SK-N-MC (cell line): ENCODE data around the gene CDH4.

Experiments
- DNase-seq: peaks from one replicate; pipeline ENCODE4 v3.0.0-alpha.2; 2011; ENCODE audit warnings: low read depth, low spot score
- H3K27ac ChIP-seq: fragments of 200-600 bp; sonication (generic); 2 replicates; pipeline ENCODE4 v1.5.1; 2016; ENCODE audit warnings: mixed run types
- H3K36me3 ChIP-seq: fragments of 200-600 bp; sonication (generic); 2 replicates; pipeline ENCODE4 v1.6.1; 2017; ENCODE audit warnings: antibody characterized with exemption, low read length, mixed read lengths; ENCODE audit not compliant: insufficient read depth
- H3K4me3 ChIP-seq: fragments of 200-600 bp; sonication (generic); 2 replicates; pipeline ENCODE4 v1.5.1; 2016
- H3K9ac ChIP-seq: fragments of 200-600 bp; sonication (generic); 2 replicates; pipeline ENCODE4 v1.8.0; 2017; ENCODE audit warnings: mixed run types, mixed read lengths; ENCODE audit not compliant: insufficient read length
- H3K9me3 ChIP-seq: fragments of 200-600 bp; sonication (generic); 2 replicates; pipeline ENCODE4 v1.6.1; 2017; ENCODE audit warnings: low read depth, mild to moderate bottlenecking, antibody characterized with exemption, low read length, moderate library complexity, mixed read lengths
- EZH2 ChIP-seq: fragments of 200-600 bp; sonication (generic); IDR thresholded peaks from one replicate; pipeline ENCODE4 v1.6.1; 2017; ENCODE audit warnings: antibody characterized with exemption
- FOXP2 ChIP-seq: optimal IDR thresholded peaks from 2 replicates; pipeline ENCODE3; 2011; ENCODE audit warnings: mild to moderate bottlenecking, moderate library complexity; ENCODE audit not compliant: insufficient read depth; ENCODE audit errors: extremely low read length, control extremely low read depth
- POLR2AphosphoS5 ChIP-seq: IDR thresholded peaks from 2 replicates; pipeline ENCODE4 v1.6.1; 2012; ENCODE audit warnings: mild to moderate bottlenecking, low read depth, low read length, borderline replicate concordance

Gene CDH4

GRCh38 chr20:61246269-61246668, 5.8 kb upstream of the CDH4 start:
- no peak for DNase-seq
- Histone ChIP-seq H3K9ac (no peak overlapping the region), H3K36me3 (no peaks in the 10 kb centered on the region), H3K9me3 (no peaks in the 10 kb centered on the region), H3K4me3 (no peak overlapping the region), H3K27ac (no peak overlapping the region)
- no peak for TF ChIP-seq POLR2AphosphoS5
- no peak for TF ChIP-seq EZH2
- no peak for TF ChIP-seq FOXP2

DNA sequence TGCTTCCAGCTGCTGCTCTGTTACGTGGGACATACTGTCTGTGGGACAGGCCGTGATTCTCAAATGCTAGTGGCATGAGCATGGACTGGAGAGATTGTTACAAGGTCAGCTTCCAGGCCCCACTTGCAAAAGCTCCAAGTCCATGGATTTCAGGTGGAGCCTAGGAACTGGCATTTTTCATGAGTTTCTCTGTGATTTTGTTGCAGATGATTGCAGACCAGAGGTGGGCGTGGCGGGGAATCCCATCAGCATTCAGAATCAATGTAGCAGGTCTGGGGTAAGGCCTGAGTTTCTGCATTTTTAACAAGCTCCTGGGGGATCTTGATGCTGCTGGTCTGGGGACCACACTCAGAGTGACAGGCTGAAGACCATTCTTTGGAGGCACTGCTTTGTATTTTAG, 2.4 kb upstream of the CDH4 start:
- Histone ChIP-seq H3K36me3 (no peaks in the 10 kb centered on the region), H3K9ac (no peak overlapping the region), H3K4me3 (no peak overlapping the region), H3K9me3 (no peaks in the 10 kb centered on the region), H3K27ac (no peak overlapping the region)
- DNase-seq = no peak
- TF ChIP-seq FOXP2 (no peak), EZH2 (no peak), POLR2AphosphoS5 (no peak)

- no peak for TF ChIP-seq POLR2AphosphoS5
- no peak for TF ChIP-seq FOXP2
- TF ChIP-seq EZH2 = no peak
- Histone ChIP-seq H3K4me3 (peak overlapping the region; percentile 79), H3K9me3 (no peaks in the 10 kb centered on the region), H3K9ac (peak overlapping the region; percentile 60), H3K36me3 (no peaks in the 10 kb centered on the region), H3K27ac (no peak overlapping the region)
- DNase-seq = no peak
Measured at GRCh38 chr20:61252601-61253263, 671 bp downstream of the CDH4 start.

DNA sequence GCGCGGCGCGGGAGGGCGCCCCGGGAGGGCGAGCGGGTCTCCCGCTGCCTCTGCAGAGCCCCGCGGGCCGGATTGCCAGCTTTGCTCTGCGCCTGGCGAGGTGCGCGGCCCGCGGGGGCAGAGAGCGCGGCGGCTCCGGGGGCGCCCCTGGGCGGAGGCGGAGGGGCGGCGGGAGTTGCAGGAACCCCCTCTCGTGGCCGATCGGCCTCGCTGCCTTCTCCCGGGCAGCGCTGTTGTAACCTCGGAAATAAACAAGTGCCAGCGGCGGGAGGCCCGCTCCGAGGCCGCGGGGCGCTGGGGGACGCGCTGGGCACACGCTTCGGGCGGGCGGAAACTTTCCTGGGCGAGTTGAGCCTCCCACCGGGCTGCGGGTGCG, 1.2 kb downstream of the CDH4 start:
- H3K27ac ChIP-seq = no peak overlapping the region
- H3K36me3 ChIP-seq = no peaks in the 10 kb centered on the region; the same call in 1 of the 2 replicates
- peak overlapping the region; percentile 60 for H3K9ac ChIP-seq
- no peaks in the 10 kb centered on the region for H3K9me3 ChIP-seq
- TF ChIP-seq POLR2AphosphoS5 = no peak
- TF ChIP-seq FOXP2 = no peak
- TF ChIP-seq EZH2 = no peak
- H3K4me3 ChIP-seq = peak overlapping the region; percentile 79
- DNase-seq = no peak

DNA sequence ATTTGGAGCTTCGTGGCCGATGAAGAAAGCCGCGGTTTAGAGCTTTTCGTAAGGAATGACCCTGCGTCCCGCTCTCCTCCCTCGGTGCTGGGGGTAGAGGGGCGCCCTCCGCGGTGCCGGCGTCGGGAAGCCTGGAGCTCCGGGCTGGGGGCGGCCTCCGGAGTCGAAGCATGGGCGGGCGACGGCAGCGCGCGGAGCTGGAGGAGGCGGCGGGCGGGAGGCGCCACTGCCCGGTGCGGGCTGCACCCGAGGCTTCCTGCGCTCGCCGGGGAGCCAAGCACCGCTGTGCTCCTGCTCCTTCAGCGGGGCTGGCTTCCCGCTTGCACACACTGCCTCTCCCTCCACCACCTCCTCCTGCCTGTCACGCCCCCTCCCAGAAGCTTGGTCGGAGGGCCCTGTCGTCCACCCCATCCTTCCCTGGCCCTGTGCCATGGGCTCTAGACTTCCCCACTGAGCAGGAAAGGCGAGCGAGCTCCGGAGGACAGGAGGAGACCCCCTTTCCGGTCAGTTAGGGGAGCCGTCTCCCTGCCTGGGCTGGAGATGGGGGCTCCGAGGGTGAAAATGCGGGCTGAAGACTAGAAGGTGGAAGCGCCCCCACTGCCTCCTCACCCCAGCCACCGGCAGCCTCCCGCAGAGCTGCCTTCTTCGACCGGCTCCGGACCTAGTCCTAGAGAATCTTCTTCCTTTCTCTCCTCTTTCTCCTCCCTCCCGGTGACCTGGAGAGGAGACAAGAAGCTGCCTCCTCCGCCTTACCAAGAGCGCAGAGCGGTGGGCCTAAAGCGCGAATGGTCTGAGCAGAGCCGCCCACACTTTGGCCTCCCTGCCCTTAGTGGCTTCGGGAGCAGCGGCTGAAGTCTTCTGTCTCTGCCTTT, 1.8 kb downstream of the CDH4 start:
- TF ChIP-seq EZH2 (no peak), FOXP2 (no peak), POLR2AphosphoS5 (no peak)
- peaks cover 5% of the 10 kb centered on the region; the same call in 1 of the 2 replicates for H3K36me3 ChIP-seq
- H3K27ac ChIP-seq = no peak overlapping the region
- no peak for DNase-seq
- peak overlapping the region; percentile 60 for H3K9ac ChIP-seq
- H3K9me3 ChIP-seq = no peaks in the 10 kb centered on the region
- H3K4me3 ChIP-seq = peak overlapping the region; percentile 79

- Histone ChIP-seq H3K4me3 (no peak overlapping the region; the same call in 1 of the 2 replicates), H3K27ac (no peak overlapping the region), H3K9me3 (no peaks in the 10 kb centered on the region), H3K36me3 (peaks cover 5% of the 10 kb centered on the region; the same call in 1 of the 2 replicates), H3K9ac (no peak overlapping the region)
- TF ChIP-seq EZH2 = no peak
- no peak for TF ChIP-seq POLR2AphosphoS5
- no peak for TF ChIP-seq FOXP2
- DNase-seq = no peak
Measured at GRCh38 chr20:61254881-61255626, 3.0 kb downstream of the CDH4 start.

DNA sequence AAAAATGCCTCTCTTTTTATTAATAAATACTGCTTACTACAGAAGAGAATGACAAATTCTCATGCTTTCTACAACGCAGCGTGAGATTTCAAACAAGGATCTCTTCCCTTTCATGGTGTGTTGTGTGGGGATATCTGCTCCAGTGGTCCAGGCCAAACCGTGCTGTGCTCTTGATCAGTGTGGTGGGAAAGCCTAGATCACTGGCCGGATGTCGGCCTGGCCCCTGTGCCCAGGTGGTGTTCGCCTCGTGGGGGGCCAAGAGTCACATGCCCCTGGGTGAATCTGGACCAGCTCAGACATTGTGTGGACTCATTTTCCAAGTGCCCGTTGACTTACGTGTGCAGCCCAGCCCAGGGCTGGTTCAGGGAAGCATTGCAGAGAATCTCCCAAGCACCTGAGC, 4.3 kb downstream of the CDH4 start:
- Histone ChIP-seq H3K27ac (no peak overlapping the region), H3K36me3 (peaks cover 5% of the 10 kb centered on the region; the same call in 1 of the 2 replicates), H3K9ac (no peak overlapping the region), H3K4me3 (no peak overlapping the region), H3K9me3 (no peaks in the 10 kb centered on the region)
- no peak for DNase-seq
- TF ChIP-seq FOXP2 (no peak), POLR2AphosphoS5 (no peak), EZH2 (no peak)

DNA sequence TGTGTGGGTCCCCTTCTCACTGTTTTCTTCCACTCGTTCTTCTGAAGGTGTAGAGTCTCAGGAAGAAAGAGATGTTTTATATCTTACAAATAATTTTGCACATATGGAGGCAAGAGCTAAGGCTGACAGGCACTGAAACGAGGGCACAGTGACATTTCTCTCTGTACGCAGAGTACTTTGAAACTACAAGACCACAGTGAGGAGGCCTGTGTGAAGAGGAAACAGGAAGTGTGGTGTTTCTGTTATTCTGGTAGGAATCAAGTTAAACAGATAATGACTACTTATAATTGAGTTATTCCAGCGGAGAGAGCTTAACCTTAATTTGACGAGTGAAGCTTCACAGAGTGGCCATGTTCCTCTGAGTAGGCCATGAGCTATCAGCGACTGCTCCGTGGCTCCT, 4.8 kb downstream of the CDH4 start:
- TF ChIP-seq FOXP2 (no peak), POLR2AphosphoS5 (no peak), EZH2 (no peak)
- peaks cover 5% of the 10 kb centered on the region; the same call in 1 of the 2 replicates for H3K36me3 ChIP-seq
- H3K9ac ChIP-seq = no peak overlapping the region
- H3K9me3 ChIP-seq = no peaks in the 10 kb centered on the region
- no peak overlapping the region for H3K27ac ChIP-seq
- H3K4me3 ChIP-seq = 0 out of 2 replicates have a peak overlapping the region, but pooled peaks have one; percentile 17
- DNase-seq = no peak
